ENCODE measurements around the gene STK39.

DNA sequence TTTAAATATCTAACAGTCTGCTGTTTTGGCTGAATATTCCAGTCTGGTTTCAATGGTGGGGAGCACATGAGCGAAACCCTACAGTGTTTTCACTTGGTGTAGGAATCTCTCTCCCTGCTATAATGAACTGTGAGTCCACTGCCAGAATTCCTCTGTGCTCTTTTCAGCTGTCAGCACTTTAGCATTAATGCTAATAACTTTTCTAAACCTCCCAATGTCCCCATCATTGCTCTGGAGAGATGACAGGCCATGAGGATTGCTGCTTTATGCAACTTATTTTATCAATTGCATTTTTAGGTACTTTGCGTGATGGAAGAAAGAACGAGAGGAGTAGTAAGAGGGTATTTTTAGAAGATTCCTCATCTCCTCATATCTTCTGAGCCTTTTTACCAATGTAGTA lies 25.3 kb downstream of the STK39 start:
- TF ChIP-seq, protein P1, sequence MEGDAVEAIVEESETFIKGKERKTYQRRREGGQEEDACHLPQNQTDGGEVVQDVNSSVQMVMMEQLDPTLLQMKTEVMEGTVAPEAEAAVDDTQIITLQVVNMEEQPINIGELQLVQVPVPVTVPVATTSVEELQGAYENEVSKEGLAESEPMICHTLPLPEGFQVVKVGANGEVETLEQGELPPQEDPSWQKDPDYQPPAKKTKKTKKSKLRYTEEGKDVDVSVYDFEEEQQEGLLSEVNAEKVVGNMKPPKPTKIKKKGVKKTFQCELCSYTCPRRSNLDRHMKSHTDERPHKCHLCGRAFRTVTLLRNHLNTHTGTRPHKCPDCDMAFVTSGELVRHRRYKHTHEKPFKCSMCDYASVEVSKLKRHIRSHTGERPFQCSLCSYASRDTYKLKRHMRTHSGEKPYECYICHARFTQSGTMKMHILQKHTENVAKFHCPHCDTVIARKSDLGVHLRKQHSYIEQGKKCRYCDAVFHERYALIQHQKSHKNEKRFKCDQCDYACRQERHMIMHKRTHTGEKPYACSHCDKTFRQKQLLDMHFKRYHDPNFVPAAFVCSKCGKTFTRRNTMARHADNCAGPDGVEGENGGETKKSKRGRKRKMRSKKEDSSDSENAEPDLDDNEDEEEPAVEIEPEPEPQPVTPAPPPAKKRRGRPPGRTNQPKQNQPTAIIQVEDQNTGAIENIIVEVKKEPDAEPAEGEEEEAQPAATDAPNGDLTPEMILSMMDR (IDR thresholded peaks at IDR 0.05): no peak
- no peak for TF ChIP-seq POLR2A (IDR thresholded peaks at IDR 0.05)

Data from heart left ventricle (tissue), 13 donors.